MM.1S (cell line): ENCODE data around the gene RPL10A.

Experiments used
- EZH2 ChIP-seq: fragments of 300-600 bp; sonication (generic); optimal IDR thresholded peaks from 2 replicates; pipeline ENCODE3; 2017; ENCODE audit warnings: low read depth, mild to moderate bottlenecking, antibody characterized with exemption, low read length, mixed read lengths
- TF ChIP-seq, protein P1 (sequence below): fragments of 300-600 bp; sonication (generic); IDR thresholded peaks from 2 replicates; pipeline ENCODE4 v1.5.1; 2016; ENCODE audit warnings: antibody characterized with exemption, low read length, mixed read lengths

GRCh38 chr6:35427435-35427834 is 40.8 kb upstream of the RPL10A start:
- TF ChIP-seq, protein P1, sequence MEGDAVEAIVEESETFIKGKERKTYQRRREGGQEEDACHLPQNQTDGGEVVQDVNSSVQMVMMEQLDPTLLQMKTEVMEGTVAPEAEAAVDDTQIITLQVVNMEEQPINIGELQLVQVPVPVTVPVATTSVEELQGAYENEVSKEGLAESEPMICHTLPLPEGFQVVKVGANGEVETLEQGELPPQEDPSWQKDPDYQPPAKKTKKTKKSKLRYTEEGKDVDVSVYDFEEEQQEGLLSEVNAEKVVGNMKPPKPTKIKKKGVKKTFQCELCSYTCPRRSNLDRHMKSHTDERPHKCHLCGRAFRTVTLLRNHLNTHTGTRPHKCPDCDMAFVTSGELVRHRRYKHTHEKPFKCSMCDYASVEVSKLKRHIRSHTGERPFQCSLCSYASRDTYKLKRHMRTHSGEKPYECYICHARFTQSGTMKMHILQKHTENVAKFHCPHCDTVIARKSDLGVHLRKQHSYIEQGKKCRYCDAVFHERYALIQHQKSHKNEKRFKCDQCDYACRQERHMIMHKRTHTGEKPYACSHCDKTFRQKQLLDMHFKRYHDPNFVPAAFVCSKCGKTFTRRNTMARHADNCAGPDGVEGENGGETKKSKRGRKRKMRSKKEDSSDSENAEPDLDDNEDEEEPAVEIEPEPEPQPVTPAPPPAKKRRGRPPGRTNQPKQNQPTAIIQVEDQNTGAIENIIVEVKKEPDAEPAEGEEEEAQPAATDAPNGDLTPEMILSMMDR, result no peak
- TF ChIP-seq EZH2, result no peak
